ENCODE data around the gene DRC7. TPM values are rescaled to one million over a fixed set of nuclear protein-coding genes. Genes with fewer than 3 reads are reported as not detected.

The DRC7 gene
- total RNA-seq, 3 donors from 2014 or later, result 1.5 TPM; not detected in 2

- H3K4me3 ChIP-seq, result no peak overlapping the region
- peak in 1 of 2 donors; percentile 46 for DNase-seq (ENCODE audit: low spot score in 2 of 2)
- H3K36me3 ChIP-seq, result no peaks in the 10 kb centered on the region
These were observed 62.1 kb downstream of the DRC7 start for GRCh38 chr16:57756424-57757325.

GRCh38 chr16:57757326-57757786 lies 62.8 kb downstream of the DRC7 start:
- Histone ChIP-seq H3K4me3 (no peak overlapping the region), H3K27me3 (no peaks in the 10 kb centered on the region), H3K36me3 (no peaks in the 10 kb centered on the region), H3K9me3 (no peaks in the 10 kb centered on the region), H3K4me1 (no peaks in the 10 kb centered on the region), H3K27ac (peak overlapping the region; percentile 29 to 53)
- intact Hi-C loops (cut with DNase I; ENCODE audit: low total_unique reads), result loop anchor here (10.0 kb wide), 1 partner anchor 87 kb away; no protein-coding TSS in a partner anchor
- DNase-seq (ENCODE audit: low spot score in 2 of 2), result peak; percentile 76 to 90
- TF ChIP-seq CTCF (IDR thresholded peaks at IDR 0.05) (peak; percentile 76 to 92 (median 91)), POLR2AphosphoS5 (IDR thresholded peaks at IDR 0.05) (no peak), POLR2A (IDR thresholded peaks at IDR 0.05) (no peak)

More at GRCh38 chr16:57756424-57757325, 62.1 kb downstream of the DRC7 start:
- Histone ChIP-seq H3K9me3 (no peaks in the 10 kb centered on the region), H3K4me1 (no peaks in the 10 kb centered on the region), H3K27me3 (no peaks in the 10 kb centered on the region), H3K27ac (no peak overlapping the region)
- intact Hi-C loops (cut with DNase I; ENCODE audit: low total_unique reads), result loop anchor here (10.0 kb wide), 1 partner anchor 88 kb away; no protein-coding TSS in a partner anchor
- TF ChIP-seq CTCF (IDR thresholded peaks at IDR 0.05) (no peak), POLR2AphosphoS5 (IDR thresholded peaks at IDR 0.05) (no peak), POLR2A (IDR thresholded peaks at IDR 0.05) (no peak)

GRCh38 chr16:57757883-57758282 lies 63.3 kb downstream of the DRC7 start:
- peak overlapping the region; percentile 29 to 53 for H3K27ac ChIP-seq
- H3K4me3 ChIP-seq, result no peak overlapping the region
- H3K36me3 ChIP-seq, result no peaks in the 10 kb centered on the region

GRCh38 chr16:57758331-57759117 lies 63.9 kb downstream of the DRC7 start:
- Histone ChIP-seq H3K27ac (peak overlapping the region in 1 of 2 donors; percentile 19), H3K4me1 (no peaks in the 10 kb centered on the region), H3K36me3 (no peaks in the 10 kb centered on the region), H3K4me3 (no peak overlapping the region), H3K27me3 (no peaks in the 10 kb centered on the region), H3K9me3 (no peaks in the 10 kb centered on the region)
- no peak for TF ChIP-seq POLR2A (IDR thresholded peaks at IDR 0.05)
- no peak for TF ChIP-seq CTCF (IDR thresholded peaks at IDR 0.05)
- TF ChIP-seq POLR2AphosphoS5 (IDR thresholded peaks at IDR 0.05), result no peak
- intact Hi-C loops (cut with DNase I; ENCODE audit: low total_unique reads), result loop anchor here (1.0 to 10.0 kb wide), 2 partner anchors 14 to 86 kb away; no protein-coding TSS in a partner anchor
- DNase-seq (ENCODE audit: low spot score in 2 of 2), result no peak

More at GRCh38 chr16:57757883-57758282, 63.3 kb downstream of the DRC7 start:
- no peaks in the 10 kb centered on the region for H3K27me3 ChIP-seq
- TF ChIP-seq CTCF (IDR thresholded peaks at IDR 0.05), result no peak
- TF ChIP-seq POLR2AphosphoS5 (IDR thresholded peaks at IDR 0.05), result no peak
- no peak for TF ChIP-seq POLR2A (IDR thresholded peaks at IDR 0.05)
- intact Hi-C loops (cut with DNase I; ENCODE audit: low total_unique reads), result loop anchor here (1.0 to 10.0 kb wide), 2 partner anchors 14 to 87 kb away; no protein-coding TSS in a partner anchor
- H3K4me1 ChIP-seq, result no peaks in the 10 kb centered on the region
- no peaks in the 10 kb centered on the region for H3K9me3 ChIP-seq
- no peak for DNase-seq (ENCODE audit: low spot score in 2 of 2)

Measured in breast epithelium (tissue), 4 donors.